H1 (cell line): ENCODE results near the gene RPL41. TPM values are rescaled to one million over a fixed set of nuclear protein-coding genes. Genes with fewer than 3 reads are reported as not detected.
"Not testable (repeated sequence)": the region's sequence is repeated elsewhere in the genome, so short reads cannot be mapped to it uniquely, and the experiment has no call there.

Experiments used
- CTCF ChIA-PET: fragments of 300-600 bp; sonication (Branson Sonifier 250); formaldehyde crosslinking; loops from one replicate; lab custom pipeline; 2021; ENCODE audit not compliant: partially characterized antibody; lab: Charles Lee
- POLR2A ChIA-PET: fragments of 300-600 bp; sonication (Branson Sonifier 250); formaldehyde crosslinking; loops from one replicate; lab custom pipeline; 2021; ENCODE audit warnings: inconsistent platforms; ENCODE audit not compliant: partially characterized antibody; lab: Charles Lee
- DNase-seq, 2 experiments: peaks; one replicate each; pipeline versions ENCODE4 v3.0.0 to v3.0.0-alpha.2; 2010 to 2022; ENCODE audit warnings: low spot score in 2 of 2, low read depth in 1 of 2, mixed read lengths in 1 of 2
- FAIRE-seq: peaks from 2 replicates; lab custom pipeline; 2011; peaks lifted over from hg19 to GRCh38; lab: Jason Lieb, UNC
- H2AFZ ChIP-seq: 2 replicates; pipeline ENCODE4 v1.8.1; 2012; ENCODE audit warnings: low read length, inconsistent platforms
- H2AK5ac ChIP-seq: 2 replicates; pipeline ENCODE4 v1.6.1; 2013; ENCODE audit warnings: low read depth, low read length
- H2BK120ac ChIP-seq: replicated peaks from 2 replicates; pipeline ENCODE3; 2013; ENCODE audit warnings: low read depth, low read length, inconsistent platforms
- H2BK12ac ChIP-seq: 2 replicates; pipeline ENCODE4 v1.6.1; 2013; ENCODE audit warnings: low read depth, low read length
- H2BK15ac ChIP-seq: 2 replicates; pipeline ENCODE4 v1.6.1; 2013; ENCODE audit warnings: low read length
- H2BK20ac ChIP-seq: 2 replicates; pipeline ENCODE4 v1.6.1; 2013; ENCODE audit warnings: low read length
- H2BK5ac ChIP-seq: 2 replicates; pipeline ENCODE4 v1.6.1; 2013; ENCODE audit warnings: low read depth, low read length
- H3K14ac ChIP-seq: 2 replicates; pipeline ENCODE4 v1.6.1; 2013; ENCODE audit warnings: inconsistent platforms; ENCODE audit not compliant: insufficient read length
- H3K18ac ChIP-seq: 2 replicates; pipeline ENCODE4 v1.6.1; 2013; ENCODE audit warnings: low read length; ENCODE audit errors: extremely low read depth
- H3K23ac ChIP-seq: 2 replicates; pipeline ENCODE4 v1.6.1; 2013; ENCODE audit warnings: inconsistent platforms; ENCODE audit not compliant: insufficient read length
- H3K23me2 ChIP-seq: 2 replicates; pipeline ENCODE4 v1.6.1; 2013; ENCODE audit warnings: low read depth, low read length
- H3K27ac ChIP-seq: 2 replicates; pipeline ENCODE4 v1.6.1; 2011; ENCODE audit warnings: low read depth, low read length, inconsistent platforms
- H3K27me3 ChIP-seq, 4 experiments: replicated peaks in 1 of 4; 1 replicate in 1 of 4; 2 replicates in 3 of 4; pipeline versions ENCODE4 v1.6.1 to v1.8.1; 2011 to 2013; ENCODE audit warnings: low read length in 3 of 4, mild to moderate bottlenecking in 3 of 4, inconsistent platforms in 2 of 4, mixed read lengths in 2 of 4, moderate library complexity in 1 of 4; ENCODE audit not compliant: control insufficient read depth in 3 of 4, insufficient read depth in 3 of 4; ENCODE audit errors: extremely low read depth in 1 of 4
- H3K36me3 ChIP-seq, 4 experiments: 2 replicates each; pipeline versions ENCODE4 v1.6.1 to v1.8.1; 2011 to 2013; ENCODE audit warnings: mild to moderate bottlenecking in 4 of 4, low read length in 3 of 4, moderate library complexity in 2 of 4, control low read depth in 1 of 4, inconsistent platforms in 1 of 4; ENCODE audit not compliant: insufficient read depth in 4 of 4, control insufficient read depth in 2 of 4
- H3K4ac ChIP-seq: replicated peaks from 2 replicates; pipeline ENCODE3; 2013; ENCODE audit warnings: low read length, low read depth, mixed read lengths, inconsistent platforms; ENCODE audit not compliant: insufficient read length
- H3K4me1 ChIP-seq, 4 experiments: replicated peaks in 1 of 4; 1 replicate in 1 of 4; 2 replicates in 3 of 4; pipeline versions ENCODE4 v1.6.1 to v1.8.1; 2011 to 2013; ENCODE audit warnings: low read length in 3 of 4, inconsistent platforms in 2 of 4, mixed read lengths in 1 of 4; ENCODE audit not compliant: insufficient read depth in 4 of 4, control insufficient read depth in 3 of 4
- H3K4me2 ChIP-seq, 2 experiments: 2 replicates each; pipeline versions ENCODE4 v1.6.1 to v1.8.1; 2011 to 2013; ENCODE audit warnings: low read depth in 2 of 2, low read length in 2 of 2, control low read depth in 1 of 2, inconsistent platforms in 1 of 2, mild to moderate bottlenecking in 1 of 2; ENCODE audit not compliant: insufficient read depth in 1 of 2
- H3K4me3 ChIP-seq, 4 experiments: fragments of 200-600, 300-600 bp in 1 of 4; sonication (generic), shearing (Covaris generic), sonication (Bioruptor Twin) in 1 of 4; 2 replicates each; pipeline versions ENCODE4 v1.5.1 to v1.8.1; 2011 to 2016; ENCODE audit warnings: low read length in 4 of 4, low read depth in 3 of 4, control low read depth in 2 of 4, inconsistent platforms in 2 of 4, mild to moderate bottlenecking in 2 of 4, mixed read lengths in 1 of 4, moderate library complexity in 1 of 4; ENCODE audit not compliant: insufficient read depth in 2 of 4; ENCODE audit errors: extremely low read depth in 1 of 4
- H3K56ac ChIP-seq: replicated peaks from 2 replicates; pipeline ENCODE3; 2013; ENCODE audit warnings: low read depth, mild to moderate bottlenecking, mixed read lengths, low read length, inconsistent platforms; ENCODE audit not compliant: insufficient read length
- H3K79me1 ChIP-seq: 2 replicates; pipeline ENCODE4 v1.6.1; 2013; ENCODE audit warnings: low read depth, low read length, control low read depth
- H3K79me2 ChIP-seq, 2 experiments: 2 replicates each; pipeline versions ENCODE4 v1.6.1 to v1.8.1; 2012 to 2013; ENCODE audit warnings: low read length in 2 of 2, mild to moderate bottlenecking in 2 of 2, inconsistent platforms in 1 of 2; ENCODE audit not compliant: insufficient read depth in 2 of 2, control insufficient read depth in 1 of 2
- H3K9ac ChIP-seq, 4 experiments: replicated peaks in 1 of 4; 1 replicate in 1 of 4; 2 replicates in 3 of 4; pipeline versions ENCODE4 v1.6.1 to v1.8.1; 2011 to 2013; ENCODE audit warnings: low read depth in 3 of 4, low read length in 3 of 4, control low read depth in 2 of 4, mild to moderate bottlenecking in 2 of 4, moderate library complexity in 2 of 4, inconsistent platforms in 1 of 4; ENCODE audit errors: extremely low read depth in 1 of 4
- H3K9me3 ChIP-seq, 2 experiments: 2 replicates each; pipeline versions ENCODE4 v1.6.1 to v1.8.1; 2012 to 2013; ENCODE audit warnings: mild to moderate bottlenecking in 2 of 2, moderate library complexity in 2 of 2, control low read depth in 1 of 2, inconsistent platforms in 1 of 2, low read depth in 1 of 2, low read length in 1 of 2, mixed read lengths in 1 of 2; ENCODE audit not compliant: insufficient read depth in 2 of 2
- H4K20me1 ChIP-seq, 2 experiments: replicated peaks in 1 of 2; 2 replicates each; pipeline versions ENCODE3 to v1.8.1; 2011 to 2013; ENCODE audit warnings: inconsistent platforms in 2 of 2, low read length in 2 of 2, mild to moderate bottlenecking in 1 of 2; ENCODE audit not compliant: insufficient read depth in 2 of 2, control insufficient read depth in 1 of 2
- H4K5ac ChIP-seq: 2 replicates; pipeline ENCODE4 v1.6.1; 2013; ENCODE audit warnings: low read length, low read depth, mixed read lengths, inconsistent platforms; ENCODE audit not compliant: insufficient read length
- H4K8ac ChIP-seq: 2 replicates; pipeline ENCODE4 v1.8.0; 2013; ENCODE audit warnings: mild to moderate bottlenecking, moderate library complexity, low read length, inconsistent platforms; ENCODE audit not compliant: insufficient read depth; ENCODE audit errors: extremely low read depth
- H4K91ac ChIP-seq: replicated peaks from 2 replicates; pipeline ENCODE3; 2013; ENCODE audit warnings: low read length, mixed read lengths, inconsistent platforms; ENCODE audit not compliant: insufficient read length
- WGBS, 2 experiments: shearing (Covaris generic) in 1 of 2; methylation state at CpG; one replicate each; pipeline versions ENCODE4 v1.1.6 to v1.1.7; 2013 to 2015; ENCODE audit warnings: low lambda C conversion rate in 2 of 2, mixed read lengths in 2 of 2, inconsistent platforms in 1 of 2, low coverage in 1 of 2, missing lambda C conversion rate in 1 of 2; ENCODE audit not compliant: insufficient replicate concordance in 2 of 2, insufficient coverage in 1 of 2, insufficient read length in 1 of 2; ENCODE audit errors: extremely low coverage in 1 of 2, missing lambda C conversion rate in 1 of 2; 5-methylcytosine and 5-hydroxymethylcytosine counted together
- polyA plus RNA-seq, 7 experiments: library from polyadenylated mRNA; depleted of rRNA in 3 of 7; stranded (reverse) in 5 of 7; unstranded in 2 of 7; fragments of >200 nt in 5 of 7; fragments of 200-250 nt in 2 of 7; gene quantifications; 1 replicate in 5 of 7; 2 replicates in 1 of 7; 4 replicates in 1 of 7; pipeline versions ENCODE4 v1.2.1 to v1.2.3, GENCODE V29; 2011 to 2013; ENCODE audit warnings: missing spikeins in 2 of 7, mixed read lengths in 2 of 7
- total RNA-seq: library from RNA; stranded (reverse); fragmentation: NEBNext Ultra II Directional; extraction: Animal tissue kit (Norgen Biotek cat#: 25700); gene quantifications from 2 replicates; pipeline ENCODE4 v1.2.1, GENCODE V29; 2021

RPL41 gene
- total and polyA plus RNA-seq, 2 of the 8 experiments (the other 6 are each of a cell fraction or from before 2014, with no cell fraction given), result 4,440 to 16,488 TPM

- Histone ChIP-seq H3K18ac (0 out of 2 replicates have a peak overlapping the region, but pooled peaks have one; percentile 100), H3K9ac (peak overlapping the region; percentile 93 to 100 (median 98)), H2BK5ac (peak overlapping the region; percentile 98), H3K4me2 (peak overlapping the region; percentile 96 to 99), H3K56ac (peak overlapping the region; percentile 50), H3K36me3 (peaks cover 11 to 29% (median 21%) of the 10 kb centered on the region in 4 experiments; a peak in 7 of 8 replicates), H2AK5ac (peak overlapping the region; percentile 93; the same call in 1 of the 2 replicates), H3K27ac (peak overlapping the region; percentile 97), H3K79me2 (peaks cover 3 to 13% of the 10 kb centered on the region in 2 experiments; a peak in 3 of 4 replicates), H4K5ac (peak overlapping the region; percentile 93), H3K4me3 (peak overlapping the region; percentile 85 to 99 (median 96))
- H2BK20ac ChIP-seq, FAIRE-seq, H2BK12ac ChIP-seq, H3K27me3 ChIP-seq, H3K9me3 ChIP-seq, H3K79me1 ChIP-seq, H4K20me1 ChIP-seq, H3K23ac ChIP-seq, H3K23me2 ChIP-seq, H3K14ac ChIP-seq, H4K8ac ChIP-seq, DNase-seq, H2AFZ ChIP-seq, H2BK15ac ChIP-seq, H2BK120ac ChIP-seq, H3K4ac ChIP-seq, H3K4me1 ChIP-seq, H4K91ac ChIP-seq: not testable (repeated sequence)
- ChIA-PET POLR2A (interaction anchor here (0.6 to 7.1 kb wide), 39 partner anchors 11 to 773 kb away, joined by 3 to 267 read pairs (median 5); partner anchors contain the start of genes ANKRD52, CNPY2, COQ10A and CS), CTCF (interaction anchor here (1.0 to 5.3 kb wide), 7 partner anchors 11 to 105 kb away, joined by 4 to 47 read pairs (median 32); partner anchors contain the start of genes ESYT1, PA2G4, RNF41 and SMARCC2)
- WGBS, 2 experiments, result 4% methylated on average over 12 of the region's 16 CpGs; no CpG with 5 or more reads in 1 of the 2 experiments
These were observed 761 bp downstream of the RPL41 start for GRCh38 chr12:56117082-56117706.
